DMS79 (cell line): ENCODE data around the gene DTWD2.
"Not testable (repeated sequence)": the region's sequence is repeated elsewhere in the genome, so short reads cannot be mapped to it uniquely, and the experiment has no call there.

ENCODE experiments used
- DNase-seq: peaks from one replicate; lab custom pipeline; 2025; lab: John Stamatoyannopoulos, UW

DTWD2 gene

DNA sequence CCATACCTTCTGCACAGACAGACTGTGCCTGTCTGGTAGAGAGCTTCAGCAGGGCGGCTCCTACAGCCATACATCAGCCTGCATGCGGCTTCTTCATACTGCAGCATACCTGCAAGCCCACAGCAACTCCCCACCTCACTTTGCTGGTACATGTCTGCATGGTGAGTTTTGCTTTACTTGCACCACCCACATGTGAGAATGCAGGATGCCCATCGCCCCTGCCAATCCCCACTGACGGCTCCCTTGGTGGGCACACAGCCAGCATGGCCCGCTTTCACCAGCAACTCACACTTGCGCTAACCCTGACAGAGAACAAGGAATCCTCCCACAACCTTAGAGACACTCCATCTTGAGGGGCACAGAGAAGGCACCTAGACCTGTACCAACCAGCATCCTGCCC lies 114.9 kb downstream of the DTWD2 start:
- DNase-seq = no peak

DNA sequence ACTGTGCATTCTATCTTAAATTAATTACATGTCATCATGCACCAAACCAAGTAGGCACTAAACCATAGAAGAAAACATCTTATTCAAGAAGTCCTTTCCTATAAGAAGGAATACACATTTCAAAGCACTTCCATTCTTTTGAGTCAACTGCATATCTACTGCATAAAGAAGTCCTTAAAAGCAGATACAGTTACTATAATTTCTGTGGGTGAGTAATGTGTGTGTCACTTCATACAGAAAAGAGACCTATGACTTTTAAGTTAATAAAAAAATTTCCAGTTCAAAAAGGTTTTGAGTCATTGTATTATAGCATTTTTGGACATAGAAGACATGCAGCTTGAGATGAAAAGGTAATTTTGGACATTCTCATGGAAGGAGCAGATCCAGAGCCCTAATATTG lies 125.0 kb downstream of the DTWD2 start:
- DNase-seq = no peak

DNA sequence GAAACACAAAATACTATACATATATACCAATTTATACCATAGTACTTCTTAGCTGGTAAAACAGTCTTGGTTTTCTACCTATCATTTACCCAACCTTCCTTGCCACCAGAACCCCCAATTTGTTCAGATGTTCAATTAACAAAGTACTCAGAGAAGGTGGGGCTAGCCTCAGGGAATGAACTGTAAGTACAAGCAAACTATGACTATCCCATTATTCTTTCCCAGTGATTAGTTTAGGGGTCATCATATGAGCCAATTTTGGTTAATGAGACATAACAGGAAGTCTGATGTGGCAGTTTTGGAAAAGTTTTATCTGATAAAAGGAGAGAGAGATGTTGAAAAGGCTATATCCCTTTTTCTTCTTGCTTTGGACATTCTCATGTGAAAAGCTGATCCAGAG lies 125.8 kb downstream of the DTWD2 start:
- DNase-seq = no peak

DNA sequence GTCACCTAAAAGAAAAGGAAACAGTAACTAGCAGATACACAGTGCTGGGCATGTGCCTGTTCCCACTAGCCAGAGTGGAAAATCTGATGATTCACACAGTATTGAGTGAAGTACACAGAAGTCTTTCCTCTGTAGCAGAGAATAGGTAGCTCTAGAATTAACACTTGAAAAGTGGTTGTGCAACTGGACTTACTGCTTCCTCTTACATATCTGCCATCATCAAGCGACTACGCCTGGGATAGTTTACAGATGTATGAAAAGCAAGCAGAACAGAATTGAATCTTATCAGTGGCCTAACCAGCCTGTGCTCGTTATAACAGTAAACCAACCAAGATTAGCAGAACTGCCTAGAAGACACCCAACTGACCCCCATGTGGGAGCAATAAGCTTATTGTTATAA lies 130.6 kb downstream of the DTWD2 start:
- no peak for DNase-seq

DNA sequence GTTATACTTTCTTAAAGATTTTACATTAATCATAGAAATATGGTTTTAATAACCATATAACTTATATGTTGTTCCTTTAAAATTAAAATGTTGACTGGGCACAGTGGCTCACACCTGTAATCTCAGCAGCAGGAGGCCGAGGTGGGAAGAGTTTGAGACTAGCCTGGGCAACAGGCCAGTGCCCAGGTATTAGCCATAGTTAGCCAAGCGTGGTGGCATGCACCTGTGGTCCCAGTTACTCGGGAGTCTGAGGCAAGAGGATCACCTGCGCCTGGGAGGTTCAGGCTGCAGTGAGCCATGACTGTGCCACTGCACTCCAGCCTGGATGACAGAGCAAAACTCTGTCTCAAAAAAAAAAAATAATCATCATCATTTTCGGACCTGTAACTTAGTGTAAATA lies 133.5 kb downstream of the DTWD2 start:
- DNase-seq = no peak

DNA sequence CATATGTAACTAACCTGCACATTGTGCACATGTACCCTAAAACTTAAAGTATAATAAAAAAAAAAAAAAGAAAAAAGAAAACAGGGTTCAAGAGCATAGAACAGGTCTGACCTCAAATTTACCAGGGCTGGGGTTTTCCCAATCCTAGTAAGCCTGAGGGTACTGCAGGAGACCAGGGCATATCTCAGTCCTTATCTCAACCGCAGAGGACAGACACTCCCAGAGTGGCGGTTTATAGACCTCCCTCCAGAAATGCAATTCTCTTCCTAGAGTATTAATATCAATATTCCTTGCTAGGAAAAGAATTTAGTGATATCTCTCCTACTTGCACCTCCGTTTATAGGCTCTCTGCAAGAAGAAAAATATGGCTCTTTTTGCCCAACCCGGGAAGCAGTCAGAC lies 136.6 kb downstream of the DTWD2 start:
- not testable (repeated sequence) for DNase-seq

DNA sequence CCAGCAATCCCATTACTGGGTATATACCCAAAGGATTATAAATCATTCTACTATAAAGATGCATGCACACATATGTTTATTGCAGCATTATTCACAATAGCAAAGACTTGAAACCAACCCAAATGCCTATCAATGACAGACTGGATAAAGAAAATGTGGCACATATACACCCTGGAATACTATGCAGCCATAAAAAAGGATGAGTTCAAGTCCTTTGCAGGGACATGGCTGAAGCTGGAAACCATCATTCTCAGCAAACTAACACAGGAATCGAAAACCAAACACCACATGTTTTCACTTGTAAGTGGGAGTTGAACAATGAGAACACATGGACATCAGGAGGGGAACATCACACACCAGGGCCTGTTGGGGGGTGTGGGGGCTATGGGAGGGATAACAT lies 138.8 kb downstream of the DTWD2 start:
- DNase-seq = not testable (repeated sequence)

DNA sequence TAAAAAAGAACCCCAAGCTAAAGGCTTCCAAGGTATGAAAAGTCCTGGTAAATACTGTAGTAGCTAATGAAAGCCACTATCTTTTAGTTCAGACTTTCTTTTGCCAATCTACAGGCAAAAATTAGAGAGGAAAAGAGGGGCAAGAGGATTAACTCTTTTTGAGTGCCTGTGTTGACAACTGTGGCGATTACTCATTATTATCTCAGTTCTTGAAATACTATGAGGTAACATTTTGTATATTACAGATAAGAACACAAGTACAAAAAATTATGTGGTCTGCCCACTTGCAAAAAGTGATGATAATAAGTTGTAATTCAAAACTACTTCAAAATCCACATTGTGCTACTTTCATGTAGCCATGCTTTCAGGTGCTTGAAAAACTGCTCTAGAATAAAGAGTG lies 144.0 kb downstream of the DTWD2 start:
- no peak for DNase-seq

DNA sequence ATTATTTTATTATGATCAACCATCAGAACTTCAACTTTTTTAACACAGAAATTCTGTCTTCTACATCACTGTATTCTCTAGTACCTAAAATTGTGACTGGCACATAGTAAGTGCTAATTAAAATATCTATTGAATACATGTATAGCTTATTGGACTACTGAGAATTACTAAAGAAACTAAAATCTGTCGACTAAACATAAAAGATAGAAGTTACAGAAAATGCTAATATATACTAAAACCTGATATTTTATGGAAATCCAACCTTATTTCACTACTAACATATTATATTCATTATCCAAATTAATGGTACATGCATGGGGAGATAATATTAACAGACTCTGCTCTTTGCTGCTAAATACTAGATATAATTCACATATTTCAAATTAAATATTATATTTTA lies 153.6 kb downstream of the DTWD2 start:
- no peak for DNase-seq

DNA sequence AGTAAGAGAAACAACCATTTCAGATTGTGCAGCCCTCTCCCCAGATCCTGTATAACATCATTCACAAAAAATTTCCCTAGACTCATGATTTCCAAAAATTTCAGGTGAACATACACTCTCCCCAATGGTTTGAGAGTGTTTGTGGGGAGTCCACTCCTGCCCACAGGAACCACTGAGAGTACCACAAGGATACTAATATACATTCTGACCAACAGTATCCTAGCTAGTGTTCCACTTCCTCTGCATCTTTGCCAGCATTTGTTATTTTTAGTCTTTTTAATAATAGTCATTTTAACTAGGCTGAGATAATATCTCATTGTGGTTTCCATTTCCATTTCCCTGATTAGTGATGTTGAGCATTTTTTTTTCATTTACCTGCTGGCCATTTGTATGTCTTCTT lies 155.4 kb downstream of the DTWD2 start:
- no peak for DNase-seq

DNA sequence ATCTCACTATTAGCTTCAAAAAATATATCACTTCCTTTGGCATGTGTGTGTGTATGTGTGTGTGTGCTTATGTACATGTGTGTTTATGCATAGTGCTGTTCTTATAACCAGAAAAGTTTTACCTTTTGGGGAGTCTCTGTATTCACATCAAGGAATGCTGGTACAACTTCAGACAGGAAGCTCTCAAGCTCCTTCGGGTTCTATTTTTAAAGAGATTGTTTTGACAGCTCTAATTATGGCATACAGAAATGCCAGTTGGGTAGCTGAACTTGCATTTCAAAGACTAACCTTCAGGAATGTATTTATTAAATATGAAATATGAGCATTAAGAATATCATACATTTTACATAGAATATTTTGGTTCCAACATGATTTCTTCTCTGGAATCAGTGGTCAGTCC lies 163.1 kb downstream of the DTWD2 start:
- DNase-seq = no peak

DNA sequence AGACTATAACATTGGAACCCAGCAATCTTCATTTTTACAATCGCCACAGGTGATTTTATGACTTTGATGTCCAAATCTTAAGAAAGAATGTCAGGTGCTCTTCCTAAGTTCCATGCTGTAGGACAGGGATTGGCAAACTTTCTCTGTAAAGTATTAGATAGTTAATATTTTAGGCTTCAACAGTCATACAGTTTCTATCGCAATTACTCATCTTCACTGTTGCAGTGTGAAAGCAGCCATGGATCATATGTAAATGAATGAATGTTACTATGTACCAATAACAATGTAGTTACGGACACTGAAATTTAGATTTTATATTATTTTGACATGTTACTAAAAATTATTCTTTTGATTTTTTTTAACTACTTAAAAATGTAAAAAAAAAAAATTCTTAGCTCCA lies 169.7 kb downstream of the DTWD2 start:
- DNase-seq = no peak

DNA sequence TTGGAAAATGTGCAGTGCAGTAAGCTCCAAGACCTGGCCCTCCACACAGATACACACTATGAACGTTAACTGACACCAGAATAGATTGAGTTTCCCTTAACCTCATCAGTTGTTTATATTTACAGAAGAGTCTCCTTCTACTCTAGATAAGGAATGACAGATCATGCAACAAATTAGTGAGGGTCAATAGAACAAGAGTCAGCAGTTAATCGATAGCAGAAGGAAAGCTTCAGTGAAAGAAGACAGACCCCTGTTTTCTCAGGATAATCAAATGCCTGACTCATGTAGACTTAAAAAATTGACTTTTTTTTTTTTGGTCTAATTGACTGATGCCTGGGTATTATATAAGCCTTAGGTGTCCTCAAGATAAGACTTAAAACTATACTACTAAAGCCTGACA lies 179.9 kb downstream of the DTWD2 start:
- no peak for DNase-seq

DNA sequence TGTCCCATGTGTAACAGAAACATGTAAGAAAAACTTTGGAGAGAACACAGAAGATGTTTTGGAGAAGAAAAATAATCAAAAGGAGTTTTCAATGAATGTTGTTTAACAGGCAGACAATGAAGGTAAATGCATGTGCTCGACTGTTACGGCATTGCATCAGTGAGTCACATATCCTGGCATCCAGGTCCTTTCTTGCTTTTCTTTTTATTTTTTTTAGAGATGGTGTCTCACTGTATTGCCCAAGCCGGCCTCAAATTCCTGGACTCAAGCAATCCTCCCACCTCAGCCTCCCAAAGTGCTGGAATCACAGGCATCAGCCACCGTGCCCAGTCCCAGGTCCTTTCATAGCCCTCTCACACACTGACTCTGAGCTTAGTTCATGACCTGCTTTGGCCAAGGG lies 181.8 kb downstream of the DTWD2 start:
- no peak for DNase-seq

DNA sequence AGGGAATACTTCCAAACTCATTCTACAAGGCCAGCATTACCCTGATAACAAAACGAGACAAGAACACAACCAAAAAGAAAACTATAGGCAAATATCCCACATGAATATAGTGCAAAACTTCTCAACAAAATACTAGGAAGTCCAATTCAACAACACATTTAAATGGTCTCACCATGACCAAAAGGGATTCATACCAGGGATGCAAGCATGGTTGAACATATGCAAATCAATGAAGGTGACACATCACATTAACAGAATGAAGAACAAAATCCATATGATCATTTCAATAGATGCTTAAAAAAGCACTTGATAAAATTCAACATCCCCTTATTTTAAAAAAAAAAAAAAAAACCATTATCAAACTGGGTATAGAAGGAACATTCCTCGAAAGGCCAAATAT lies 186.0 kb downstream of the DTWD2 start:
- no peak for DNase-seq

DNA sequence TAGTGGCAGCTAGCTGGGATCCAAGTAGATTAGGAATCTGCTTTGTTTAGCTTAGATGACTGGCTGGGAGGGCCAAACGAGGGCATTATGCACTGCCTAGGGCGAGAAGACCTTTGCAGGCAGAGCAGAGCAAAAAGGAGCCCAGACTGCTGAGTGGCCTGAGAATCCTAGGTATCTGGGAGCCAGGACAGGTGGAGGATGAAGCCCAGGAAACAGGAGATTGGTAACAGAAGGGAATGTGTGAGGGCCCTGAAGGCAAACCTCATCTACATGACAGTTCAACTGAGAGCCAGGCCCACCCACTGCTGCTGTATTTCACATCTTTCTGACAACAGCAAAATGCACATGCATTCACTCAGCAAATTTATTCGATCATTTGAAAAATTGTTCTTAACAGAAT lies 192.3 kb downstream of the DTWD2 start:
- no peak for DNase-seq

DNA sequence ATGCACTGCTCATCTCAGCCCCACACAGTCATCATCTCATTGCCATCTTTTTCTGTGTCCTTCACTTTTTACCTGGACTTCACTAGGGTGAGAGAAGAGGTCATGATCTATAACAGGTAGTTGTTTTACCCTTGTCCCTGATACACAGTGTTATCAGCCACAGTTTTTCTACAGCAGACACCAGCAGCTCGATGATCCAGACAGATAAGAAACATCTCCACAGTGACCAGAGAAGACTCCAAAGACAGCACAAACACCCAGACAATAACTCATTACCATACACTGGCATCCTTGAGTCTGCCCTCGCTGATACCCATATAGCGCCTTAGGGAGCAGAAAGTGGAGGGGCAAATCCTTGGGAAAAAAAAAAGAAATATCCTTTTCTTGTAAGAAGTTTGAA lies 194.1 kb downstream of the DTWD2 start:
- DNase-seq = no peak

DNA sequence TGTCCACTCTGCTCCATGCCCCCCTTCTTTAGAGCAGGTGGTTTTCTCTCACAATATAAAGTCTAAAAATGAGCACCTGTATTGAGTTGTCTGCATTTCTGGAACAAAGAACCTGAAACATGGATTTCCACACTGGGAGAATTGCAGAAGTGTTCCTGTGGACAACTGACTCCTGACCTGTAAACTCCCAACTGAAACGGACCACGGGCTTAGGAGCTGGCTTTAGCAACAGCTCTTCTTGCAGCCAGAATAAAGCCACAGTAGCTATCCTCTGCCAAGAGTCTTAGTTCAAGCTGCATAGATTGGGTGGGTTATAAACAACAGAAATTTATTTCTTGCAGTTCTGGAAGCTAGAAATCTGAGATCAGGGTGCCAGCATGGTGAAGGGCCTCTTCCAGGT lies 194.7 kb downstream of the DTWD2 start:
- DNase-seq = no peak

DNA sequence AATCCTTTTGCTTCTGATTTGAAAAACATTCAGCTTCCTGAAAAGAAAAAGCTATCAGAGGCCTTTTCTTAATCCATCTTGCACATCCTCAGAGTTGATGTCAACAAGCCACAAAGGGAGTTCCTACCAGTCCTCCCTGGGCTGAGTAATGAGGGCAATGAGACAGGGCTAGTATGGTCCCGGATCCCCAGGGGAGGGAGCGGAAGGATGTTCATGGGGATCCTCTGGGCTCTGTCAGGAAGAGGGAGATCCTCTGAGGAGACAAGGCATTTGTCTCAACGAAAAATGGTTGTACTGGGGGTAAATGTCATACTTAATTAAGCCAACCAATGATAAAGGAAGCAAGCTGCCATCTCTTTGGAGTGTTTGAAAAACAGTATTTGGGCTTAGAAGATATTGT lies 195.3 kb downstream of the DTWD2 start:
- DNase-seq = no peak

DNA sequence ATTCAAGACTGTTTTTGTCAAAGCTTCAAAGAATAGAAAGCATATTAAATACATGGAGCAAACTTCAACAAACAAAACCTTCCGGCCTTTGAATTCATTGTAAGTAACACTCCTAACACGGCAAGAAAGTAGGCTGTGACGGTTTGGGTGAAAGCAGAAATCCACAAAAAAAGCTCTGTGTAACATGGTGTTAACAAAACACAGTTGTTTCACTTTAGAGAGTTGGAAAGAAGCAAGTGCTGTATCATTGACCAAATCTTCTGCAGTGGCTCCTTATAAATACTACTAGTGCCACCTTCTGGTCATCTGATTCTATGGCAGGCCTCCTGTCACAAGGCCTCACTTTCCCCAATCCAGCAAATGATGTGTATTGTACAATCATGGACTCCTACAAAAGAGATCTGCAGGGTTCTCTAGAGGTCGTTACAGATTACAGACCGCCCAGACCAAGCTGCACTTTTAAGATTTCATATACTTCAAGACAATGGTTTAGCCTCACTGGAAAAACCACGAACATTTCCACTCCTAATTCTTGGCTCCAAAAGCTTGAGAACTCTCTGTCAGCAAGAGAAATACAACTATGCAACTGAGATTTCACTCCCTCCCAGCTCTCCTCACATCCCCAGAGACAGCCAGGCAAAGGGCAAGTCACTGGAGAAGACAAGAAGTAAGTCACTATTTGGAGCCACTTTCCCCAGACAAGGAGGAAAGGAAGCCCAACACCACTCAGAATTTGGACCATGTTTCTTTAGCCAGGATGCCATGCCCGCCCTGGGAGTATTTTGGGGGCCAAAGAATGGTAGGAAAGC lies 196.2 kb downstream of the DTWD2 start:
- DNase-seq = peak; percentile 9

DNA sequence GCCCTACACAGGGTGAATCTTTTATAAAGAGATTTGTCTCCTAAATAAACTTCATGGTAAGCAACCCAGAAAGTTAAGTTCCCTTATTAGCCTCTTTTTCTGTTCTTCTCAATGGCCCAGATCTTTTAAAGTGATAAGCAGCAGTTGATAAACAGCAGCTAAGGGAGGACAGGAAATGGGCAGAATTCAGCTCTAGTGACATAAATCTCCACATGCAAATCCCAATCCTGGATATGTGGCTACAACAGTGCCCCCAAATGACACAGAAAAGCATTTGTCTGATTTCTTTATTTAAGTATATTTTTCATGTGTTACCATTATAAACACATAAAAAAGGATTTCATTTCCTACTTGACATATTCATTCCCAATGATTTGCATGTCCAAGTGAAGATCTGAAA lies 199.0 kb downstream of the DTWD2 start:
- DNase-seq = no peak

DNA sequence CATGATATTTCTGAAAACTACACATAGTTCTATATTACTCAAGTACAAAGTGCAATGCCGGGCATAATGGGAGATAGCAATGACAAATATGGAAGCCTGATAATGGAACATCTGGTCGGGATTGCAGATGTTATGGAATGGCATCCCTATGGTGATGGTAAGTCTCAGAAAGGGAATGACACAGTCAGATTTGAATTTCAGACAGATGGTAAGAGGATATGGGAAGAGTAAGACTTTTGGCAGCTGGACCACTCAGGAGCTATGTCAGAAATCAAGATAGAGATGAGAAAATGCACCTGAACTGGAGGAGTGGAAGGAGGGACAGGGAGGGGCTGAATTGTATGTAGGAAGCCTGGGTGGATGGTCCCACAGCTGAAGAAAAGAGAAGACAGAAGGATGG lies 200.0 kb downstream of the DTWD2 start:
- no peak for DNase-seq
